G401 (cell line): ENCODE results near the gene PICALM. TPM values are rescaled to one million over a fixed set of nuclear protein-coding genes. Genes with fewer than 3 reads are reported as not detected.
A peak's percentile ranks its signal among the peaks of the same experiment; 100 is the strongest.
"Not testable (repeated sequence)": the region's sequence is repeated elsewhere in the genome, so short reads cannot be mapped to it uniquely, and the experiment has no call there.

Source experiments
- DNase-seq: peaks from one replicate; pipeline ENCODE4 v3.0.0-alpha.2; 2015; ENCODE audit warnings: low spot score
- in situ Hi-C: cut with HindIII; loops from 2 replicates; pipeline ENCODE4 v1.10.0; 2016; ENCODE audit warnings: low sequenced_read_pairs, mixed read lengths
- total RNA-seq: library from RNA; depleted of rRNA; stranded (reverse); fragments of >200 nt; shearing (Covaris generic); gene quantifications from 2 replicates; pipeline ENCODE4 v1.2.3, GENCODE V29; 2014; rRNA removed

PICALM gene, protein sequence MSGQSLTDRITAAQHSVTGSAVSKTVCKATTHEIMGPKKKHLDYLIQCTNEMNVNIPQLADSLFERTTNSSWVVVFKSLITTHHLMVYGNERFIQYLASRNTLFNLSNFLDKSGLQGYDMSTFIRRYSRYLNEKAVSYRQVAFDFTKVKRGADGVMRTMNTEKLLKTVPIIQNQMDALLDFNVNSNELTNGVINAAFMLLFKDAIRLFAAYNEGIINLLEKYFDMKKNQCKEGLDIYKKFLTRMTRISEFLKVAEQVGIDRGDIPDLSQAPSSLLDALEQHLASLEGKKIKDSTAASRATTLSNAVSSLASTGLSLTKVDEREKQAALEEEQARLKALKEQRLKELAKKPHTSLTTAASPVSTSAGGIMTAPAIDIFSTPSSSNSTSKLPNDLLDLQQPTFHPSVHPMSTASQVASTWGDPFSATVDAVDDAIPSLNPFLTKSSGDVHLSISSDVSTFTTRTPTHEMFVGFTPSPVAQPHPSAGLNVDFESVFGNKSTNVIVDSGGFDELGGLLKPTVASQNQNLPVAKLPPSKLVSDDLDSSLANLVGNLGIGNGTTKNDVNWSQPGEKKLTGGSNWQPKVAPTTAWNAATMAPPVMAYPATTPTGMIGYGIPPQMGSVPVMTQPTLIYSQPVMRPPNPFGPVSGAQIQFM
- total RNA-seq, result 45.5 and 101 TPM in 2 replicates

DNA sequence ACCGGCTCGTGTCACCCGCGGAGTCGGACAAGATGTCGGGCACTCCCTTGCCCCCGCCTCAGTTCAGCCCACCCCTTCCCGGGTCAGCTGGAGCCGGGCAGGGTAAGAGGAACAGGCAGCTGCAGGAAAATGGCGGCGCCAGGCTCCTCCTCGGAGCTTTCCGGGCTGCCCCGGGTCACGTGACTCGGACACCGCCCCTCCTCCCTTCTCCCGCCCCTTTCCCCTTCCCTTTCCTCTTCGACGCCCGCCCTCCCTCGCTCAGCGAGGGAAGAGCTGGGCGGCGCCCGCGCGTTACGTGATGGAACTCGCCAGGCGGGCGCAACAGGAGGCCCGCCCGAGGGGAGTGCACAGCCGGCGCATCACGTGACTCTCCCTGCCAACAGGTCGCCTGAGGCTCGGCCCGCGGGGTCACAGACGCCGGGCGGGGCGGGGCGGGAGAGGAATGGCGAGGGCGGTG lies at the start of gene PICALM:
TSS of gene PICALM (minus strand) at position 134 of the 457 bp plus-strand sequence. CDS start 304 bp downstream, outside the sequence.
- peak; percentile 96 for DNase-seq
- in situ Hi-C loops, result no loop called here

- no peak for DNase-seq
- in situ Hi-C loops, result no loop called here
Measured at GRCh38 chr11:86118253-86118652, 49.4 kb upstream of the PICALM start.

DNA sequence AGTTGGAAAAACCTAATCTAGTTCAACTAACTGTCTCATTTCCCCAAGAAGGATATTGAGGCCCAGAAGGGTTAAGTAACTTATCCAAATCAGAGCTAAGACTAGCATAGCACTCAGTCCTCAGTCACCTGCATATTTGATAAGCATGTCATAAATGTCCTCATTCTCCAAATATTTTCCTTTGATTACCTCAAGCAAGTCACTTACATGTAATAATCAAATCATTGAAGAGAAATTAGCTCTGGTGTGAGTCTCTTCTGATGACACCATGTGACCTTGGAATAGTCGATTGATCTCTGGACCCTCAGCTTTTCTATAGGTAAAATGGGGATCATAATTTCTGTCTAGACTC lies 48.8 kb upstream of the PICALM start:
- no peak for DNase-seq

DNA sequence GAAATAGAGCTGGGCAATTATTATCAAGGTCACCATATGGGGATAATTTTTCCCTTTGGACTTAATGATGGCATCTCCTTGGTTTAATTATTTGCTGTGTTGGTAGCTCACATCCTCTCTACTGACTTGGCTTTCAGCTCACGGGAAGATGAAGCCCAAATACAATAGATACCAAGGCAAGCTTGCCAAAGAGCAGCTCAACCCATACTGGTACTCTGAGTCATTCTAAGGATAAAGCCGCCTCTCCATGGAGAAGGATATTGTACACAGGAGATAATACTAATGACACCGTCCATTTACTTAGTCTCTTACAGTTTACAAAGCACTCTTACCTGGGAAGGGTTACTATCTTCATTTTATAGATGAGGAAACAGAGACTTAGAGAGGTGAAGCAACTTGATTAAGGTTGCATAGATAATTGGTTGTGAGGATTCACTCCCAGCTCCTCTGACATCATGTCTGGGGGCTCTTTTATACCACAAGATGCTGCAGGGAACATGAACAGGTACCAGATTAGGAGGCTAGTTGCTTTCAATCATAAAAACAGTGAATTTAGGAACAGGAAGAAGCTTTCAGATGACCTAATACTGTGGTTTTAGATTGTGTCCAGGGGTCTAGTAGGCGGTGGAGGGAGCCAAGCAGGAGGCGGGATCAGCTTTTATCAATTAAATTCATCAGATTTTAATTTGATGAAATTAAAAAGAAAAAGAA lies 48.3 kb upstream of the PICALM start:
- in situ Hi-C loops, result no loop called here
- DNase-seq, result no peak

More for the DNA sequence above, 48.8 kb upstream of the PICALM start:
- in situ Hi-C loops, result no loop called here

GRCh38 chr11:86116386-86116726 lies 47.5 kb upstream of the PICALM start:
- in situ Hi-C loops, result no loop called here
- no peak for DNase-seq

DNA sequence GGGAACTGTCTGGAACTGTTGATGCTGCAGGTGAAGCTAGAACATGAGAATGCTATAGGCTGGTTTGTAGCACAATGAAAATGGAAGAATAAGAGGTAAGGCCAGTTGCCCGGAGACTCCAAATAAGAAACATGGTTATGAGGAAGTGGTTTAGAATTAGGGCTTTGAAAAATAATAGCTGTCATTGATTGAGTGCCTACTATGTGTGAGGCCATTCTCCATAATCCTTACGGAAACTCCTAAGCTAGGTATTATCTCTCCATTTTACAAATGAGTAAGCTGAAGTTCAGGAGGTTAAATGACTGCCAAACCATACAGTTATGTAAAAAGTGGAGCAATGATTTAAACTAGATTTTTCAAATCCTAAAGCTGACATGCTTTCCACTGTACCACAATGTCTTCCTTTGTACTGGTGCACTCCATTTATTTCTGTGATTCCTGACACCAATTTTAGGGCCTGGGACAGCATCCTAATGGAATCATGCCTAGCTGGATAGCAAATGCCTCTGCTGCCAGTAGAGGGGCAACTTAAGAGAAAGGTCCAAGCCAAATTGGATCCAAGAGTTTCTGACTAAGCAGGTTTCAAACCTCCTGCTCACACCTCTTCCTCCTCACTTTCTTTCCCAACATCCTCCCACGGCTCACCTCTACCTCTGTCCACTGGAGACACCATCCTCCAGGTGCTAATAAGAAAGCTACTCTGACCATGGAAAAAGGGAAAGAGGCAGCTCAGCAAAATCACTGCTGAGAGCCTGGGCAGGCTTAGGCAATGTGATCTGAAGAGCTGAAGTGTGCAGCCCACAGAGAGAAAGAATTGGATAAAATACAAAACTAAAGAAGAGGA lies 46.9 kb upstream of the PICALM start:
- DNase-seq, result no peak
- in situ Hi-C loops, result no loop called here

- no peak for DNase-seq
- in situ Hi-C loops, result no loop called here
Measured at GRCh38 chr11:86108890-86109638, 40.2 kb upstream of the PICALM start.

GRCh38 chr11:86108191-86108590 lies 39.3 kb upstream of the PICALM start:
- DNase-seq, result no peak

DNA sequence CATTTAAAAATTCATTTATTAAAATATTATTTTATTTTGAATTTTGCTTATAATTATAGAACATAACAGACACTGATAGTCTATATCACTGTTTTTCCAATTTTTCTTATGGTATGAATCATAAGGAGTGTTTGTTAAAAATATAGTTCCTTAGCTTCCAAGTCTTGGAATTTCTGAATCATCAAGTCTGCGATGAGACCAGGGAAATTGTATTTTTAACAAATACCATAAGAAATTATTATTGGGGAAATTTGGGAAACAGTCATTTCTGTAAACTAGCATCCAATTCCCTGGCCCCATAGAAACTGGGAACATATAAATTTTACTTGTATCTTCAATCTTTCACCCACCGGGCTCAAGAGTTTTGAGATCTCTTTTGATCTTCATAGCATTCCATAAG lies 38.0 kb upstream of the PICALM start:
- DNase-seq, result no peak
- in situ Hi-C loops, result no loop called here

More at GRCh38 chr11:86108191-86108590, 39.3 kb upstream of the PICALM start:
- in situ Hi-C loops, result no loop called here

DNA sequence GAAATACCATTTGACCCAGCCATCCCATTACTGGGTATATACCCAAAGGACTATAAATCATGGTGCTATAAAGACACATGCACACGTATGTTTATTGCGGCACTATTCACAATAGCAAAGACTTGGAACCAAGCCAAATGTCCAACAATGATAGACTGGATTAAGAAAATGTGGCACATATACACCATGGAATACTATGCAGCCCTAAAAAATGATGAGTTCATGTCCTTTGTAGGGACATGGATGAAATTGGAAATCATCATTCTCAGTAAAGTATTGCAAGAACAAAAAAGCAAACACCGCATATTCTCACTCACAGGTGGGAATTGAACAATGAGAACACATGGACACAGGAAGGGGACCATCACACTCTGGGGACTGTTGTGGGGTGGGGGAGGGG lies 37.1 kb upstream of the PICALM start:
- not testable (repeated sequence) for DNase-seq

DNA sequence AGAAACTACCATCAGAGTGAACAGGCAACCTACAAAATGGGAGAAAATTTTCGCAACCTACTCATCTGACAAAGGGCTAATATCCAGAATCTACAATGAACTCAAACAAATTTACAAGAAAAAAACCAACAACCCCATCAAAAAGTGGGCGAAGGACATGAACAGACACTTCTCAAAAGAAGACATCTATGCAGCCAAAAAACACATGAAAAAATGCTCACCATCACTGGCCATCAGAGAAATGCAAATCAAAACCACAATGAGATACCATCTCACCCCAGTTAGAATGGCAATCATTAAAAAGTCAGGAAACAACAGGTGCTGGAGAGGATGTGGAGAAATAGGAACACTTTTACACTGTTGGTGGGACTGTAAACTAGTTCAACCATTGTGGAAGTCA lies 36.7 kb upstream of the PICALM start:
- in situ Hi-C loops, DNase-seq: not testable (repeated sequence)

More for the DNA sequence above, 37.1 kb upstream of the PICALM start:
- in situ Hi-C loops, result not testable (repeated sequence)

- DNase-seq, result no peak
- in situ Hi-C loops, result no loop called here
Measured at GRCh38 chr11:86103808-86104207, 34.9 kb upstream of the PICALM start.

DNA sequence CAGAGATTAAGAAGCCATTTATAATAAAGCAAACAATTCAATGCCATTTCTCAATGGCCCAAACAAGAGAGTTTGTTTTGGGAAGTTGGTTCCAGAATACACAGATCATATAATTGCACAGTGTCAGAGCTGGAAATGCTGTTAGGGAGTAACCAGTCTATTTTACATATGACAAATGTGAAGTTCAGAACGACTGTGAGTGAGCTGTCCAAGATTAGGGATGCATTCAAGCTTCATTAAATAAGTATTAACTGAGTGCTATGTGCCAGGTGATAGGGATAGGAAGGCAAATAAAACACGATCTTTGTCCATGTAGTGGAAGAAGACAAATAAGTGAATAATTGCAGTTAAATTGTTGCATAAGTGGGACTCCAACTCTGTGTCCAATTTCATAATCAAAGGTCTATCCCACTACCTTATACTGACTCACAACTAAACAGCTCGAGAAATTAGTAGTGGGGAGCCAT lies 33.1 kb upstream of the PICALM start:
- DNase-seq, result no peak
- in situ Hi-C loops, result no loop called here

DNA sequence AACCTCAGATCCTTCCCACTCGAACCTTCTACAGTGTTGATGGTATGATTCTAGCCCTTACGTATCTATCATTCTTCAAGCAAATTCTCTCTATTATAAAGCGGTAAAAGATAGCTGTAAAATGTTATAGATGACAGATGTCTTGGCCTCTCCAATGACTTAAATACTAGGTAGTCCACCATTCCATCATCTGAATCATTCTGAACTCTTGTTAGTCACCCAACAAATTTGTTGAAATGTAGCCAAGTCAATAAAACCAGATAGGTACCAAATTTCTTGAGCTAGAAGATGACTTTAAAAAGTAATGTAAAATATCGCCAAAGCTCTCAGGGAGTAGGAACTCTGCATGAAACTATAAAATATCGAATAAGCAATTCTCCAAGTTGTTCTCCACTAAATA lies 32.6 kb upstream of the PICALM start:
- in situ Hi-C loops, result no loop called here
- no peak for DNase-seq

GRCh38 chr11:86099874-86100273 lies 31.0 kb upstream of the PICALM start:
- no peak for DNase-seq
- in situ Hi-C loops, result no loop called here

DNA sequence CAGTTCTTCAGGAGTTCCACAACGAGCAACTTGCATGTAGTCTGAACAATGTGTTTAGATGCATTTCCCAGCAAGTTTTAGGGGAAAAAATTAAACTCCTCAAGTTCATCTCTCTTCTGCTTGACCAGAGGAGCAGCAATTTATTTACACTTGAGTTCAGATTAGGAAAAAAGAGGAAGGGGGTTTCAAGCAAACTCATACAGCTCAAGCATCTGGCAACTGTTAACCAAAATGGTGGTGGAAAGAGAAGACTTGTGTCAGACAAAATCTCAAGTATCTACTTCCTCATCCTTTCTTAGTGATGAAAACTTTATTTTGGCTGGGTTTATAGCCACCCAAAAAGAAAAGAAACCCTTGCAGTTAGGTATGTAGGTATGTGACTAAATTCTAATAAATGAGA lies 29.1 kb upstream of the PICALM start:
- no peak for DNase-seq
- in situ Hi-C loops, result no loop called here

GRCh38 chr11:86091566-86091965 lies 22.7 kb upstream of the PICALM start:
- in situ Hi-C loops, result no loop called here
- no peak for DNase-seq

GRCh38 chr11:86091086-86091485 lies 22.2 kb upstream of the PICALM start:
- no peak for DNase-seq
- in situ Hi-C loops, result no loop called here
